Measurements from ENCODE around the gene OR10D3. TPM values are rescaled to one million over a fixed set of nuclear protein-coding genes. Genes with fewer than 3 reads are reported as not detected.

The OR10D3 gene
- total RNA-seq, 1 donor from 2014 or later, result not detected

- H3K27me3 ChIP-seq (ENCODE audit: control insufficient read depth, insufficient read depth, low read length), result peaks cover 1% of the 10 kb centered on the region
- no peaks in the 10 kb centered on the region for H3K36me3 ChIP-seq (ENCODE audit: control insufficient read depth, insufficient read depth, low read length)
- no peak overlapping the region for H3K4me3 ChIP-seq (ENCODE audit: low read depth, low read length)
- DNase-seq (ENCODE audit: low read depth), result no peak
- no peak for FAIRE-seq
- no peak for TF ChIP-seq CTCF (IDR thresholded peaks at IDR 0.05; ENCODE audit: insufficient read depth, low read length, severe bottlenecking)
These were observed 7.4 kb downstream of the OR10D3 start for GRCh38 chr11:124190298-124191139.

GRCh38 chr11:124193221-124194010 is 10.3 kb downstream of the OR10D3 start:
- Histone ChIP-seq H3K4me3 (ENCODE audit: low read depth, low read length) (no peak overlapping the region), H3K36me3 (ENCODE audit: control insufficient read depth, insufficient read depth, low read length) (no peaks in the 10 kb centered on the region), H3K27me3 (ENCODE audit: control insufficient read depth, insufficient read depth, low read length) (peaks cover 1% of the 10 kb centered on the region)
- TF ChIP-seq CTCF (IDR thresholded peaks at IDR 0.05; ENCODE audit: insufficient read depth, low read length, severe bottlenecking), result no peak
- FAIRE-seq (no peak), DNase-seq (ENCODE audit: low read depth) (no peak)

- TF ChIP-seq CTCF (IDR thresholded peaks at IDR 0.05; ENCODE audit: insufficient read depth, low read length, severe bottlenecking), result no peak
- FAIRE-seq, result no peak
- Histone ChIP-seq H3K27me3 (ENCODE audit: control insufficient read depth, insufficient read depth, low read length) (peaks cover 1% of the 10 kb centered on the region), H3K4me3 (ENCODE audit: low read depth, low read length) (no peak overlapping the region), H3K36me3 (ENCODE audit: control insufficient read depth, insufficient read depth, low read length) (no peaks in the 10 kb centered on the region)
- DNase-seq (ENCODE audit: low read depth), result peak; percentile 60
These were observed 11.4 kb downstream of the OR10D3 start for GRCh38 chr11:124194293-124195188.

GRCh38 chr11:124195189-124195734 is 12.1 kb downstream of the OR10D3 start:
- DNase-seq (ENCODE audit: low read depth) (peak; percentile 64), FAIRE-seq (peak; percentile 76)
- no peak overlapping the region for H3K4me3 ChIP-seq (ENCODE audit: low read depth, low read length)
- peak; percentile 80 for TF ChIP-seq CTCF (IDR thresholded peaks at IDR 0.05; ENCODE audit: insufficient read depth, low read length, severe bottlenecking)
- no peaks in the 10 kb centered on the region for H3K36me3 ChIP-seq (ENCODE audit: control insufficient read depth, insufficient read depth, low read length)
- peaks cover 1% of the 10 kb centered on the region for H3K27me3 ChIP-seq (ENCODE audit: control insufficient read depth, insufficient read depth, low read length)

- TF ChIP-seq CTCF (IDR thresholded peaks at IDR 0.05; ENCODE audit: insufficient read depth, low read length, severe bottlenecking), result no peak
- no peak for FAIRE-seq
- no peaks in the 10 kb centered on the region for H3K36me3 ChIP-seq (ENCODE audit: control insufficient read depth, insufficient read depth, low read length)
- DNase-seq (ENCODE audit: low read depth), result no peak
- no peak overlapping the region for H3K4me3 ChIP-seq (ENCODE audit: low read depth, low read length)
- H3K27me3 ChIP-seq (ENCODE audit: control insufficient read depth, insufficient read depth, low read length), result no peaks in the 10 kb centered on the region
These were observed 14.9 kb downstream of the OR10D3 start for GRCh38 chr11:124197999-124198398.

Data from bronchial epithelial cell (primary cell).